Measurements from ENCODE around the gene CRTC2. TPM values are rescaled to one million over a fixed set of nuclear protein-coding genes. Genes with fewer than 3 reads are reported as not detected.

Gene CRTC2
- total and polyA plus RNA-seq, 2 of the 4 experiments (the other 2 are of a cell fraction): 2.7 to 20.1 TPM

DNA sequence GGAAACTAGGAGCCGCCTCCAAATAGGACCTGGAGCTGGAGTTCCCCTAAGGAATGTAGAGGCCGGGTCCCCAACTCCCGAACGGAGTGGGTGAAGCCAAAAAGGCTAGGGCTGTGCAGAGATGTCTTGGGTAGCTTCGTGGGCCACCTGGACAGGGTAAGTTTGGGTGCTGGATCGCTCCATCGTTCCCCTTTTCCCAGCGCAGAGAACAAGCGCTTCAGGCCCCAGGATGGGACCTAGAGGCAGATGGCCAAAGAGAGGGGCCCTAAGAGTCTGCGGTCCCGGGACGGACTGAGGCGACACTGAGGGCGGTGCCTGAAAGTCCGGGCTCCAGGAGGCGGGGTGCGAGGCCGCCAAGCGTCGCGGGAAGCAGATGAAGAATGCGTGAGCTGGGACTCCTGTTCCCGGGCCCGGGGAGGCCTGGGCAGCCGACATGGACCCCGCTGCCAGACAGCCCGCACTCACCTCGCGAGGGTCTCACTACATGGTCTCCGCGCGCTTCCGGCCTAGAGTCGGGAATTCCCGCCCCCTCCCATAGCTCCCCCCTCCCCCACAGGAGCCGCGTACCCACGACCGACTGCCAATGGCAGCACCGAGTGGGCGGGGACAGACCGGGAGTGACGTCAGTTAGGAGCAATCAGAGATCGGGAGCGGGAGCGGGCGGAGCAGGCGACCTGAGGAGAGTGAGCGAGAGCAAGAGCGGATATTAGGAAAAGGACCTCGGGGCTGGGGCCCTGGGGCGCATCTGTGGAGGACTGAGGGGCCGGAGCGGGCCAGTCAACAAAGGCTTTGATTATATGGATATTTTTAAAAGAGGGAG, 4.8 kb upstream of the CRTC2 start, which contains the start of gene SLC39A1 (continued):
- no peak; the same call in 1 of the 2 replicates for TF ChIP-seq BHLHE40 (IDR thresholded peaks at IDR 0.05; ENCODE audit: low read depth, low read length)

DNA sequence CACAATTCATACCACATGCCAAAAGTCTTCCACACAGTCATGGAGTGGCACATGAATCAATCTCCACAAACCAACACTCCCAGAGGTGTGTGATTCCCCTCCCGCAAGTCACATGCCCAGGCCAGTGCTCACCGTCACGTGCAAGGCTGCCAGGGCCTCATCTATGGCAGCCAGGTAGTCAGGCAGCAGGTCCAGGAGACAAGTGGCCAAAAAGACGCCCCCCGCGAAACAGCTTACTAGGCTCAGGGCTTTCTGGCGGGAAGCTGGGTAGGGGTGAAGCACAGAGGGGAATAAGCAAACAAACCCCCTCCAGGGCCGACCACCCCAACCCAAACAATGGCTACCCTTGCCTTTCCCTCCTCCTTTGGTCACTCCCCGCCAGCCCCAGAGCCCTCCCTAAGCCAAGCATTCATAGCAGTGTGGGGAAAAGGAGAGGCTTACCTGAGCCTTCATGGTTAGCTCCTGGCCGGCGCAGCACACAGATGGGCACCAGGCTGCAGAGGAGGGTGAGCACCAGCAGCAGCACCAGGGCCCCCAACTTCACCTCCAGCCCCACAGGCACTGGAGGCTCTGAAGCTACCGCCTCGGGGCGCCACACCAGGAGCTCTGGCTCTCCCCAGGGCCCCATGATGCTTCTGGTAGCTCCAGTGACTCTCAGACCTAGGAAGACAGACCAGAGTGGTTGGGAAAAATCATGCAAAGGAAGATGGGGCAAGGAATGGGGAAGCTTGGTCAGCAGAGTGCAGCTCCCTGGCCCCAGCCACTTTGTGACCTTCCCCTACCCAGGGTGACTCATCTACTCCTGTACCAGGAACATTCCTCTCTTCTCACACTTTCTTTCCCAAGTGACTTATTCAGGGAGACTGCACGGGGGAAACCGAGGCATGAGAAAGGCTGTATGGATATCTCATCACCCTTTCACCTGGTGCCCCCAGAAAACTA, 3.9 kb upstream of the CRTC2 start:
- peak overlapping the region; percentile 72 for H2BK120ac ChIP-seq (ENCODE audit: low read depth, low read length)
- peak overlapping the region; percentile 81 for H4K91ac ChIP-seq (ENCODE audit: insufficient read depth, low read depth, low read length)
- H3K27ac ChIP-seq (ENCODE audit: insufficient read depth, low read length): peak overlapping the region; percentile 92
- H2BK20ac ChIP-seq (ENCODE audit: low read depth, low read length): peak overlapping the region; percentile 30; the same call in 1 of the 2 replicates
- H2BK15ac ChIP-seq (ENCODE audit: low read depth, low read length): no peak overlapping the region
- BruUV-seq (replicated peaks): no TSS peak
- H3K4me1 ChIP-seq (ENCODE audit: control insufficient read depth, insufficient read depth, low read length): peaks cover 7% of the 10 kb centered on the region
- H2AK5ac ChIP-seq (ENCODE audit: low read depth, low read length): peak overlapping the region; percentile 96
- 10% methylated on average over 2 of the region's 16 CpGs; no CpG with 5 or more reads in 1 of the 2 experiments for WGBS, 2 experiments (ENCODE audit: extremely low coverage in 2 of 2, insufficient read length in 1 of 2)
- peak overlapping the region; percentile 92 for H3K9ac ChIP-seq (ENCODE audit: low read depth, low read length)
- peak overlapping the region; percentile 62; the same call in 1 of the 2 replicates for H3K56ac ChIP-seq (ENCODE audit: extremely low read depth, insufficient read depth, low read length)
- ChIA-PET POLR2A (ENCODE audit: unreplicated experiment) (no interaction called here), CTCF (interaction anchor here (0.6 to 2.1 kb wide), 4 partner anchors 13 to 118 kb away, joined by 3 to 10 read pairs (median 6); partner anchors contain the start of genes DENND4B and RAB13)
- ATAC-seq (ENCODE audit: low read depth) (no peak), DNase-seq (peak; percentile 60)
- no peaks in the 10 kb centered on the region for H3K9me3 ChIP-seq (ENCODE audit: control insufficient read depth, insufficient read depth, low read length)
- in situ Hi-C loops (cut with MboI; ENCODE audit: low sequenced_read_pairs): loop anchor here (25.0 kb wide), 1 partner anchor 425 kb away; the partner anchor contains the start of genes S100A3, S100A4, S100A5 and S100A6
- H3K79me1 ChIP-seq (ENCODE audit: low read depth in 1 of 2, low read length in 2 of 2): peaks cover 9 to 63% of the 10 kb centered on the region in 2 experiments
- peak overlapping the region; percentile 97 for H3K14ac ChIP-seq (replicated peaks; ENCODE audit: low read depth, low read length)
- H2AFZ ChIP-seq (replicated peaks; ENCODE audit: low read length, poor library complexity): peak overlapping the region; percentile 98
- H3K4me3 ChIP-seq (ENCODE audit: insufficient read depth, low read depth, low read length): peak overlapping the region; percentile 76
- peak overlapping the region; percentile 98 for H3K23ac ChIP-seq (ENCODE audit: low read depth, low read length)
- H3K27me3 ChIP-seq (ENCODE audit: control insufficient read depth, insufficient read depth, low read length): no peaks in the 10 kb centered on the region
- peak overlapping the region; percentile 92 for H2BK5ac ChIP-seq (ENCODE audit: low read depth, low read length, poor library complexity, severe bottlenecking)
- peak overlapping the region; percentile 96 for H3K4ac ChIP-seq (ENCODE audit: low read depth, low read length)
- peak overlapping the region; percentile 92 for H3K4me2 ChIP-seq (ENCODE audit: low read depth, low read length)
- H3K18ac ChIP-seq (ENCODE audit: low read depth, low read length): peak overlapping the region; percentile 64
- dilution Hi-C loops (cut with HindIII; ENCODE audit: low sequenced_read_pairs, unreplicated experiment): no loop called here
- peak overlapping the region; percentile 70 to 92; a peak in 3 of 4 replicates for H4K8ac ChIP-seq (ENCODE audit: low read depth in 2 of 2, low read length in 2 of 2)
- peaks cover 13% of the 10 kb centered on the region; the same call in 1 of the 2 replicates for H3K36me3 ChIP-seq (ENCODE audit: control insufficient read depth, insufficient read depth, low read length)
- peak overlapping the region; percentile 99 for H2AK9ac ChIP-seq (replicated peaks; ENCODE audit: low read depth, low read length, poor library complexity)
- H4K20me1 ChIP-seq (ENCODE audit: insufficient read depth, low read length): peaks cover 12% of the 10 kb centered on the region
- TF ChIP-seq MXI1 (IDR thresholded peaks at IDR 0.05; ENCODE audit: borderline replicate concordance, low read depth, low read length) (no peak), MAZ (IDR thresholded peaks at IDR 0.05; ENCODE audit: borderline replicate concordance, low read depth, low read length) (peak; percentile 40; the same call in 1 of the 2 replicates), FOS (IDR thresholded peaks at IDR 0.05; ENCODE audit: low read depth, low read length) (peak; percentile 40; the same call in 1 of the 2 replicates), RCOR1 (IDR thresholded peaks at IDR 0.05; ENCODE audit: insufficient replicate concordance, low read length) (no peak), NFE2L2 (IDR thresholded peaks at IDR 0.05; ENCODE audit: low read depth, low read length) (no peak), BHLHE40 (IDR thresholded peaks at IDR 0.05; ENCODE audit: low read depth, low read length) (peak; percentile 33; the same call in 1 of the 2 replicates)
- TF ChIP-seq, protein P1, sequence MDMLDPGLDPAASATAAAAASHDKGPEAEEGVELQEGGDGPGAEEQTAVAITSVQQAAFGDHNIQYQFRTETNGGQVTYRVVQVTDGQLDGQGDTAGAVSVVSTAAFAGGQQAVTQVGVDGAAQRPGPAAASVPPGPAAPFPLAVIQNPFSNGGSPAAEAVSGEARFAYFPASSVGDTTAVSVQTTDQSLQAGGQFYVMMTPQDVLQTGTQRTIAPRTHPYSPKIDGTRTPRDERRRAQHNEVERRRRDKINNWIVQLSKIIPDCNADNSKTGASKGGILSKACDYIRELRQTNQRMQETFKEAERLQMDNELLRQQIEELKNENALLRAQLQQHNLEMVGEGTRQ (IDR thresholded peaks at IDR 0.05; ENCODE audit: low read depth, low read length): peak; percentile 55; the same call in 1 of the 2 replicates
- intact Hi-C loops (cut with micrococcal nuclease): loop anchor here (2.0 kb wide), 1 partner anchor 24 kb away; the partner anchor contains the start of gene RAB13
- peak overlapping the region; percentile 78 for H4K5ac ChIP-seq (ENCODE audit: low read depth, low read length)
- H3K9me1 ChIP-seq (ENCODE audit: insufficient read depth, low read length): peaks cover 13% of the 10 kb centered on the region; the same call in 1 of the 2 replicates

All from IMR-90 (cell line).